HepG2 (cell line): ENCODE measurements around the gene NIPAL4. TPM values are rescaled to one million over a fixed set of nuclear protein-coding genes. Genes with fewer than 3 reads are reported as not detected.

ENCODE experiments used
- ATAC-seq: fragments of 200-7000 bp; cut with Tn5 transposase; 3 replicates; pipeline ENCODE4 v1.9.1; 2020; ENCODE audit warnings: mild to moderate bottlenecking, moderate library complexity
- BruUV-seq: library from RNA; stranded (reverse); fragments of 400-500 nt; replicated peaks from 2 replicates; lab custom pipeline; 2021; lab: Mats Ljungman, UMichigan
- CTCF ChIA-PET: fragments of 300-600 bp; formaldehyde crosslinking; extraction: SDS; loops from one replicate; lab custom pipeline; 2021; ENCODE audit warnings: low total read pairs, inconsistent platforms, low intra/inter-chr PET ratio; lab: Yijun Ruan, JAX
- POLR2A ChIA-PET: fragments of 350-600 bp; sonication (Branson Sonifier 250); formaldehyde crosslinking; loops from one replicate; lab custom pipeline; 2020; ENCODE audit warnings: antibody characterized with exemption, inconsistent platforms; lab: Yijun Ruan, JAX
- DNase-seq: peaks from one replicate; pipeline ENCODE4 v3.0.0-alpha.2; 2015; ENCODE audit warnings: low spot score
- FAIRE-seq: peaks from 3 replicates; lab custom pipeline; 2011; peaks lifted over from hg19 to GRCh38; lab: Jason Lieb, UNC
- H2AFZ ChIP-seq: one replicate; pipeline ENCODE4 v1.6.1; 2011; ENCODE audit warnings: low read length, inconsistent platforms
- H3K27ac ChIP-seq: fragments of 300-600 bp; 3 replicates; pipeline ENCODE4 v1.8.0; 2011; ENCODE audit warnings: mixed run types, mild to moderate bottlenecking, mixed read lengths, low read length, inconsistent platforms; ENCODE audit not compliant: insufficient read depth; ENCODE audit errors: extremely low read length
- H3K27me3 ChIP-seq, 2 experiments: fragments of 200-600 bp in 1 of 2; 2 replicates in 1 of 2; 3 replicates in 1 of 2; pipeline versions ENCODE4 v1.6.0 to v1.8.0; 2011; ENCODE audit warnings: low read length in 2 of 2, mild to moderate bottlenecking in 2 of 2, moderate library complexity in 2 of 2, inconsistent platforms in 1 of 2; ENCODE audit not compliant: insufficient read depth in 2 of 2, control insufficient read depth in 1 of 2
- H3K36me3 ChIP-seq, 2 experiments: fragments of 200-600 bp in 1 of 2; replicated peaks in 1 of 2; 2 replicates in 1 of 2; 3 replicates in 1 of 2; pipeline versions ENCODE4 v1.5.1 to v1.8.0; 2011; ENCODE audit warnings: low read length in 2 of 2, inconsistent platforms in 1 of 2; ENCODE audit not compliant: insufficient read depth in 2 of 2, control insufficient read depth in 1 of 2
- H3K4me1 ChIP-seq: 2 replicates; pipeline ENCODE4 v1.5.1; 2012; ENCODE audit warnings: low read length, inconsistent platforms; ENCODE audit not compliant: insufficient read depth
- H3K4me2 ChIP-seq: 2 replicates; pipeline ENCODE4 v1.6.0; 2011; ENCODE audit warnings: low read depth, low read length, inconsistent platforms
- H3K4me3 ChIP-seq, 3 experiments: fragments of 200-600 bp in 1 of 3; sonication (generic), shearing (Covaris generic) in 1 of 3; replicated peaks in 1 of 3; 2 replicates each; pipeline ENCODE4 v1.5.1; 2011 to 2016; ENCODE audit warnings: low read length in 3 of 3, inconsistent platforms in 2 of 3, low read depth in 2 of 3, mild to moderate bottlenecking in 2 of 3, control low read depth in 1 of 3, mixed read lengths in 1 of 3; ENCODE audit not compliant: insufficient read depth in 1 of 3
- H3K79me2 ChIP-seq: one replicate; pipeline ENCODE4 v1.6.1; 2011; ENCODE audit warnings: low read length, inconsistent platforms; ENCODE audit not compliant: insufficient read depth
- H3K9ac ChIP-seq: 2 replicates; pipeline ENCODE4 v1.6.0; 2011; ENCODE audit warnings: mild to moderate bottlenecking, low read depth, low read length, inconsistent platforms; ENCODE audit not compliant: insufficient read depth
- H3K9me3 ChIP-seq: 2 replicates; pipeline ENCODE4 v1.5.1; 2012; ENCODE audit warnings: mild to moderate bottlenecking, low read length
- H4K20me1 ChIP-seq: 2 replicates; pipeline ENCODE4 v1.6.0; 2011; ENCODE audit warnings: inconsistent platforms, mild to moderate bottlenecking, low read length, moderate library complexity; ENCODE audit not compliant: insufficient read depth
- ATF1 ChIP-seq: IDR thresholded peaks from 2 replicates; pipeline ENCODE4 v1.6.1; 2016; ENCODE audit warnings: mild to moderate bottlenecking, control low read depth
- ATF5 ChIP-seq: sonication (generic); formaldehyde crosslinking; IDR thresholded peaks from 2 replicates; pipeline ENCODE4 v1.4.0; 2020; ENCODE audit warnings: mild to moderate bottlenecking, low read depth, missing genetic modification reagents
- CBFB ChIP-seq: sonication (generic); formaldehyde crosslinking; IDR thresholded peaks from 2 replicates; pipeline ENCODE4 v1.4.0; 2020; ENCODE audit warnings: missing genetic modification reagents
- ETV6 ChIP-seq: sonication (generic); formaldehyde crosslinking; conservative IDR thresholded peaks from 2 replicates; pipeline ENCODE4 v1.4.0; 2020; ENCODE audit warnings: missing genetic modification reagents
- SAFB2 ChIP-seq: sonication (generic); formaldehyde crosslinking; IDR thresholded peaks from 2 replicates; pipeline ENCODE4 v1.5.1; 2020; ENCODE audit warnings: missing genetic modification reagents, low read depth, mild to moderate bottlenecking, borderline replicate concordance
- SRSF4 ChIP-seq: fragments of 200-400 bp; formaldehyde crosslinking; IDR thresholded peaks from one replicate; pipeline ENCODE4 v1.6.1; 2018; ENCODE audit warnings: mild to moderate bottlenecking, low read depth, low read length, moderate library complexity; ENCODE audit not compliant: poor library complexity, severe bottlenecking
- TEF ChIP-seq: sonication (generic); formaldehyde crosslinking; IDR thresholded peaks from 2 replicates; pipeline ENCODE4 v1.5.0; 2020; ENCODE audit warnings: missing genetic modification reagents
- TOE1 ChIP-seq: sonication (generic); formaldehyde crosslinking; IDR thresholded peaks from 2 replicates; pipeline ENCODE4 v1.4.0; 2020; ENCODE audit warnings: mild to moderate bottlenecking, missing genetic modification reagents
- YEATS2 ChIP-seq: sonication (generic); formaldehyde crosslinking; IDR thresholded peaks from 2 replicates; pipeline ENCODE4 v1.4.0; 2020; ENCODE audit warnings: missing genetic modification reagents, borderline replicate concordance
- ZBTB20 ChIP-seq: sonication (generic); formaldehyde crosslinking; IDR thresholded peaks from 2 replicates; pipeline ENCODE4 v1.8.1; 2023; ENCODE audit warnings: missing genetic modification reagents, low read depth, mild to moderate bottlenecking, borderline replicate concordance
- ZSCAN25 ChIP-seq: sonication (generic); formaldehyde crosslinking; IDR thresholded peaks from 2 replicates; pipeline ENCODE4 v1.8.0; 2022; ENCODE audit warnings: mild to moderate bottlenecking, missing genetic modification reagents
- WGBS: methylation state at CpG from one replicate; pipeline ENCODE4 v1.1.6; 2017; ENCODE audit warnings: low lambda C conversion rate; 5-methylcytosine and 5-hydroxymethylcytosine counted together
- in situ Hi-C: cut with HindIII; loops from 2 replicates; pipeline ENCODE4 v1.10.0; 2017; ENCODE audit warnings: low pct_unique_long_range_greater_than_20kb; ENCODE audit not compliant: extremely low pct_ligation_motif_present
- intact Hi-C: fragments of 100-400 bp; cut with micrococcal nuclease; formaldehyde crosslinking; loops from one replicate; pipeline ENCODE4 v1.10.0; 2022; ENCODE audit not compliant: unreplicated experiment
- polyA plus RNA-seq, 8 experiments: library from polyadenylated mRNA; depleted of rRNA in 3 of 8; stranded (reverse) in 7 of 8; unstranded in 1 of 8; fragments of >200 nt; fragmentation: Illumina TruSeq in 4 of 8; extraction: Trizol in 4 of 8; gene quantifications; 2 replicates each; pipeline versions ENCODE4 v1.2.1 to v1.2.3, GENCODE V29; 2011 to 2016; ENCODE audit warnings: low read depth in 4 of 8, missing spikeins in 1 of 8, mixed read lengths in 1 of 8; ENCODE audit not compliant: insufficient read depth in 1 of 8
- total RNA-seq, 5 experiments: library from RNA; depleted of rRNA; stranded (reverse); fragments of >200 nt; fragmentation: Illumina TruSeq; extraction: Trizol; gene quantifications; 2 replicates each; pipeline ENCODE4 v1.2.3, GENCODE V29; 2016; ENCODE audit warnings: low read depth in 1 of 5
- TF ChIP-seq, protein P1 (sequence below): sonication (generic); formaldehyde crosslinking; IDR thresholded peaks from 2 replicates; pipeline ENCODE4 v1.9.0; 2022; ENCODE audit warnings: low read depth, missing genetic modification reagents
- TF ChIP-seq, protein P2 (sequence below): IDR thresholded peaks from 2 replicates; pipeline ENCODE4 v1.6.1; 2016; ENCODE audit warnings: control low read depth
- TF ChIP-seq, protein P3 (sequence below): sonication (generic); formaldehyde crosslinking; IDR thresholded peaks from 2 replicates; pipeline ENCODE4 v1.8.0; 2022; ENCODE audit warnings: missing genetic modification reagents, mild to moderate bottlenecking, moderate library complexity, borderline replicate concordance

NIPAL4 gene
- total and polyA plus RNA-seq, 2 of the 13 experiments (the other 11 are each of a cell fraction or from before 2014, with no cell fraction given): not detected

- TF ChIP-seq SRSF4 (no peak), ATF1 (CRISPR knock-in tag) (no peak), TOE1 (no peak), ZBTB20 (CRISPR knock-in tag) (no peak)
- TF ChIP-seq, protein P1, sequence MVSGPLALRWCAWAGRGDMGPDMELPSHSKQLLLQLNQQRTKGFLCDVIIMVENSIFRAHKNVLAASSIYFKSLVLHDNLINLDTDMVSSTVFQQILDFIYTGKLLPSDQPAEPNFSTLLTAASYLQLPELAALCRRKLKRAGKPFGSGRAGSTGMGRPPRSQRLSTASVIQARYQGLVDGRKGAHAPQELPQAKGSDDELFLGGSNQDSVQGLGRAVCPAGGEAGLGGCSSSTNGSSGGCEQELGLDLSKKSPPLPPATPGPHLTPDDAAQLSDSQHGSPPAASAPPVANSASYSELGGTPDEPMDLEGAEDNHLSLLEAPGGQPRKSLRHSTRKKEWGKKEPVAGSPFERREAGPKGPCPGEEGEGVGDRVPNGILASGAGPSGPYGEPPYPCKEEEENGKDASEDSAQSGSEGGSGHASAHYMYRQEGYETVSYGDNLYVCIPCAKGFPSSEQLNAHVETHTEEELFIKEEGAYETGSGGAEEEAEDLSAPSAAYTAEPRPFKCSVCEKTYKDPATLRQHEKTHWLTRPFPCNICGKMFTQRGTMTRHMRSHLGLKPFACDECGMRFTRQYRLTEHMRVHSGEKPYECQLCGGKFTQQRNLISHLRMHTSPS (CRISPR knock-in tag): no peak
Measured at GRCh38 chr5:157469687-157470086, 9.7 kb downstream of the NIPAL4 start (continued).

GRCh38 chr5:157470631-157471030, 10.6 kb downstream of the NIPAL4 start:
- Histone ChIP-seq H3K27me3 (no peaks in the 10 kb centered on the region), H3K4me3 (no peak overlapping the region), H3K9ac (no peak overlapping the region), H3K27ac (no peak overlapping the region), H3K9me3 (no peaks in the 10 kb centered on the region), H3K79me2 (no peaks in the 10 kb centered on the region), H3K4me2 (no peak overlapping the region), H4K20me1 (no peaks in the 10 kb centered on the region), H3K4me1 (no peaks in the 10 kb centered on the region), H2AFZ (no peak overlapping the region), H3K36me3 (no peaks in the 10 kb centered on the region)
- 0% methylated on average over 1 of the region's 1 CpG for WGBS
- ChIA-PET POLR2A (no interaction called here), CTCF (interaction anchor here (1.0 kb wide), 1 partner anchor 128 kb away, joined by 3 read pairs; no protein-coding TSS in a partner anchor)
- in situ Hi-C loops: no loop called here
- no peak for TF ChIP-seq ATF5 (CRISPR knock-in tag)
- TF ChIP-seq ETV6: no peak
- no peak for TF ChIP-seq YEATS2
- TF ChIP-seq ZSCAN25 (CRISPR knock-in tag): no peak
- TF ChIP-seq CBFB (CRISPR knock-in tag): no peak
- TF ChIP-seq, protein P2, sequence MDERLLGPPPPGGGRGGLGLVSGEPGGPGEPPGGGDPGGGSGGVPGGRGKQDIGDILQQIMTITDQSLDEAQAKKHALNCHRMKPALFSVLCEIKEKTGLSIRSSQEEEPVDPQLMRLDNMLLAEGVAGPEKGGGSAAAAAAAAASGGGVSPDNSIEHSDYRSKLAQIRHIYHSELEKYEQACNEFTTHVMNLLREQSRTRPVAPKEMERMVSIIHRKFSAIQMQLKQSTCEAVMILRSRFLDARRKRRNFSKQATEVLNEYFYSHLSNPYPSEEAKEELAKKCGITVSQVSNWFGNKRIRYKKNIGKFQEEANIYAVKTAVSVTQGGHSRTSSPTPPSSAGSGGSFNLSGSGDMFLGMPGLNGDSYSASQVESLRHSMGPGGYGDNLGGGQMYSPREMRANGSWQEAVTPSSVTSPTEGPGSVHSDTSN (CRISPR knock-in tag): no peak
- TF ChIP-seq SAFB2 (CRISPR knock-in tag): no peak
- TF ChIP-seq, protein P3, sequence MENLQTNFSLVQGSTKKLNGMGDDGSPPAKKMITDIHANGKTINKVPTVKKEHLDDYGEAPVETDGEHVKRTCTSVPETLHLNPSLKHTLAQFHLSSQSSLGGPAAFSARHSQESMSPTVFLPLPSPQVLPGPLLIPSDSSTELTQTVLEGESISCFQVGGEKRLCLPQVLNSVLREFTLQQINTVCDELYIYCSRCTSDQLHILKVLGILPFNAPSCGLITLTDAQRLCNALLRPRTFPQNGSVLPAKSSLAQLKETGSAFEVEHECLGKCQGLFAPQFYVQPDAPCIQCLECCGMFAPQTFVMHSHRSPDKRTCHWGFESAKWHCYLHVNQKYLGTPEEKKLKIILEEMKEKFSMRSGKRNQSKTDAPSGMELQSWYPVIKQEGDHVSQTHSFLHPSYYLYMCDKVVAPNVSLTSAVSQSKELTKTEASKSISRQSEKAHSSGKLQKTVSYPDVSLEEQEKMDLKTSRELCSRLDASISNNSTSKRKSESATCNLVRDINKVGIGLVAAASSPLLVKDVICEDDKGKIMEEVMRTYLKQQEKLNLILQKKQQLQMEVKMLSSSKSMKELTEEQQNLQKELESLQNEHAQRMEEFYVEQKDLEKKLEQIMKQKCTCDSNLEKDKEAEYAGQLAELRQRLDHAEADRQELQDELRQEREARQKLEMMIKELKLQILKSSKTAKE: no peak
- TF ChIP-seq TEF: no peak
- DNase-seq (no peak), FAIRE-seq (no peak), ATAC-seq (no peak)
- BruUV-seq: no TSS peak
- intact Hi-C loops: no loop called here
